GM20000 (cell line): ENCODE data around the gene GRPEL2.
A peak's percentile ranks its signal among the peaks of the same experiment; 100 is the strongest.

Experiments used
- DNase-seq: peaks from one replicate; pipeline ENCODE4 v3.0.0; 2012; ENCODE audit warnings: low spot score
- CTCF ChIP-seq: IDR thresholded peaks from 2 replicates; pipeline ENCODE4 v1.5.1; 2012; ENCODE audit warnings: mild to moderate bottlenecking, control low read depth; ENCODE audit errors: extremely low read depth, missing control alignments

The GRPEL2 gene

GRCh38 chr5:149371296-149371962, 26.1 kb downstream of the GRPEL2 start:
- TF ChIP-seq CTCF: peak; percentile 74
- peak; percentile 88 for DNase-seq

- TF ChIP-seq CTCF: no peak
- DNase-seq: no peak
Observed at GRCh38 chr5:149372076-149372795, 26.9 kb downstream of the GRPEL2 start.

- TF ChIP-seq CTCF: no peak
- DNase-seq: no peak
Observed at GRCh38 chr5:149372932-149373331, 27.6 kb downstream of the GRPEL2 start.

- no peak for TF ChIP-seq CTCF
- no peak for DNase-seq
Observed at GRCh38 chr5:149374303-149374702, 29.0 kb downstream of the GRPEL2 start.

GRCh38 chr5:149374801-149375200, 29.5 kb downstream of the GRPEL2 start:
- no peak for DNase-seq
- TF ChIP-seq CTCF: no peak

- no peak for DNase-seq
- TF ChIP-seq CTCF: no peak
Observed at GRCh38 chr5:149375434-149375833, 30.1 kb downstream of the GRPEL2 start.

- DNase-seq: no peak
- TF ChIP-seq CTCF: no peak
Observed at GRCh38 chr5:149376104-149376503, 30.8 kb downstream of the GRPEL2 start.
